Femur (tissue), 1 donor: ENCODE results near the gene ARHGDIA.
A peak's percentile ranks its signal among the peaks of the same experiment; 100 is the strongest.
"Not testable (repeated sequence)": the region's sequence is repeated elsewhere in the genome, so short reads cannot be mapped to it uniquely, and the experiment has no call there.

Source experiments
- DNase-seq: peaks from one replicate; pipeline ENCODE4 v3.0.0-alpha.2; 2017

ARHGDIA gene

DNA sequence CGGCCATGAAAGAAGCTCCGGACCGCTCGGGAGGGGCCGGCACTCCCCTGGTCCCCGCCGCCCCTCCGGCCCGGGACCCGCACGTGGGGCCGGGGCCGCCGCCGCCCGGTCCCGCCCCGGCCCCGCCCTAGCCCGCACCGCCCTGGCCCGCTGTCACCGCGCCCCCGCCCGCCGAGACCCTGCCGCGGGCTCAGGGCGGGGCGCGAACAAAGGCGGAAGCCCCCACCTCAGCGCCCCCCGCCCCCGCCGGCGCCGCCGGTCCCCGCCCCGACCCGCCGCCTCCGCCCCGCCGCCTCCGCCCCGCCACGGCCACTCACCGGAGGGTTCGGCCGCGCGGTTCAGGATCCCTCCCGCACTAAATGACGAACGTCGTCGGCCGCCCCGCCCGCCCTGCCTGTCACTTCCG, at the start of gene ARHGDIA:
ARHGDIA (minus strand) TSS at position 357 of the 406 bp plus-strand sequence. CDS start 1,407 bp downstream, outside the sequence.
- no peak for DNase-seq

- no peak for DNase-seq
Observed at GRCh38 chr17:81918832-81919545, 47.9 kb upstream of the ARHGDIA start.

DNA sequence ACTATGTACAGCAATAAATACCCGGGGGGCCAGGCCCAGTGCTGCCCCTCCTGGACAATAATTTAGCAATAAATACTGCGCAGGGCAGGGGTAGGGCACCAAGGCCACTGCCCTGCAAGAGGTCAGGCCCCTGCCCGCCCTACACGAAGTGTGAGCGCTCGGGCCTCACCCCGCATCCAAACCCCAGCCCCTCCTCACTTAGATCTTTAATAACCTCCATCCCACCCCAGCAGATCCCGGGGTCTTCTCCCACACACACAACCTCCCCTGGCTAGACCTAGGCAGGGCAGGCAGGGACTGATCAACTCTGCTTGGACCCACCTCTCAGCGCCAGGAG, 47.2 kb upstream of the ARHGDIA start:
- not testable (repeated sequence) for DNase-seq

DNA sequence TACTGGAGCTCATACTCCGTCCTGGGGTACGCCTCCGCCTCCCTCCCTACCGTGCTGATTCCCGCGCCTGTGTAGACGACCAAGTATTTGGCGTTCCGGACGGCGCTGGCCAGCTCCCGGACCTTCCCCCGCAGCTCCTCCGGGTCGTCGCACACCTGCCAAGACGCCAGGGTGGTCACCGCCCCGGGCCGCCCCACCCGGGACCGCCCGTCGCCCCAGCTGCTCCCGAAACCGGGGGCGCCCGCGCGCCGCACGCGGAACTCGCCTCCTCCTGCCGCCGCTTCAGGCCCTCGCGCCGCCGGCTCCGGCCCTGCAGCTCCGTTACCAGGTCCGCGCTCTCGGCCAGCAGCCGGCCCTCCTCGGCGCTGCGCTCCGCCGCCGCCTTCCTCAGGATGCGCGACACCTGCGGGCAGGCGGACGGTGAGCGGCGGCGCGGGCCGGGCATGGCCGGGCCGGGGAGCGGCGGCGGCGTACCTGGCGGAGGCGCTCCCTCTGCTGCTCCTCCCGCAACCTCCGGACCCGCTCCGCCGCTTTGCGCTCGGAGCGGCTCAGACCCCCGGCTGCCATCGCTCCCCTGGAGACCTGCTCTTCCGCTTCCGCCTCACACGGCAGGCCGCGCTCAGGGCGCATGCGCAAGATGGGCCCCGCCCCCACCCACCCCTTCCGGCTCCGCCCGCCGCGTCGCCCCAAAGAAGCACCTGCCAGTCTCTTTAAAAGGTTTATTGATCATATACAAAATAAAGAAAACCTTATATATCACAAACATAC, 46.6 kb upstream of the ARHGDIA start, which contains the start of gene SIRT7:
SIRT7 (minus strand) TSS at position 612 of the 768 bp plus-strand sequence; CDS start at position 567, 45 bp downstream.
- peak; percentile 92 for DNase-seq

DNA sequence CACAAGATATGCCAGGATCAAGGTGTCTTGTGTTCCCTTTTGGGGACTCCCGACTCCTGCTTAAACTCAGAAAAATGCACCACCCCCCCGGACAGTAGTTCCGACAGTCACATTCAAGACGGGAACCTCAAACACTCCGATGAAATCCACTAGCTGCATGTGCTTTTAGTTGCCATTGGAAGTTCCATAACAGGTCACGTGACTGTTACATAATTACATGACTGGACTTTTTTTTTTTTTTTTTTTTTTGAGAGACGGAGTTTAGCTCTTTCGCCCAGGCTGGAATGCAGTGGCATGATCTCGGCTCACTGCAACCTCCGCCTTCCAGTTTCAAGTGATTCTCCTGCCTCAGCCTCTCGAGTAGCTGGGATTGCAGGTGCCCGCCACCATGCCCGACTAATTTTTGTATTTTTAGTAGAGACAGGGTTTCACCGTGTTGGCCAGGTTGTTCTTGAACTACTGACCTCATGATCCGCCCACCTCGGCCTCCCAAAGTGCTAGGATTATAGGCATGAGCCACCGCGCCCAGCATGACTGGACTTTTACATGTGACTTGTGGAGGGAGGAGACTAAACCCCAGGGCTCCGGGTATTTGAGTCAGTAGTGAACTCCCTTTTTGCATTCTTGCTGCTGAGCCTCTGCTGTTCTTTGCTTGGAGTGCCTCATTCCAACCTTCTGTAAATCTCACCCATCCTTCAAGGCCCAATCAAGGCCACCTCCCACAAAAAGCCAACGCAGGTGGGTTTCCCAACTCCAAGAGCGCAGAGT, 45.3 kb upstream of the ARHGDIA start:
- no peak for DNase-seq

- DNase-seq = no peak
Observed at GRCh38 chr17:81915331-81915730, 44.2 kb upstream of the ARHGDIA start.

DNA sequence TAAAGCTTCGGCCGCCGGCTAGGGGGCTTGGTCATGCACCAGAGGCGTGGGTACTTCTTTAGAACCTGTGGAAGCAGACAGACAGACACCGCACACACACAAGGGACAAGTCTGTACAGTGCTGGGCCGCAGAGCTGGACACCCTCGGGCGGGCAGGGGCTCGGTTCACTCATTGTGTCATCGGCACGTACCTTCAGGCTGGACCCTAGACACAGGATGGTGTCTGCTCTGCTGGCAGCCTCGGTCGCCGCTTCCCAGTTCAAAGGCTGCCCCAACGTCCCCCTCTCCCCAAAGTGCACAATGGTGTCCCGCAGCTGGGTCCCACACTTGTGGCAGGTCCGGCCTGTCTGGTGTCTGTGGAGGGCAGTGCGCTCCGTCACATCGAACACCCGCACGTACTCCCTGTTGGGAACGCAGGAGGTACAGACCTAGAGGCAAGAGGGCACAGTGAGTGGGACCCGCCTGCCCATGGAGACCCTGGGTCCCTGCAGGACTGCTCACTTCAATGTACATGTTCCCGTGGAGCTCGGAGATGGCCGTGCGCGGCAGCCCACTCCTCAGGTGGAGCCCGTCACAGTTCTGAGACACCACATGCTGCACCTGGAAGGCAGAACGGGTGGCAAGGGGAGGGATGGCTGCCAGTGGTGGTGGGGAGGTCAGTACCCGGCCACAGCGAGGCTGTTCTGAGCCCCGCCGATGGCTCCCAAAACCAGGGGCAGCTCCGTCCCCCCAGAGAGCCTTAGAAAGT, 43.1 kb upstream of the ARHGDIA start:
- no peak for DNase-seq

DNA sequence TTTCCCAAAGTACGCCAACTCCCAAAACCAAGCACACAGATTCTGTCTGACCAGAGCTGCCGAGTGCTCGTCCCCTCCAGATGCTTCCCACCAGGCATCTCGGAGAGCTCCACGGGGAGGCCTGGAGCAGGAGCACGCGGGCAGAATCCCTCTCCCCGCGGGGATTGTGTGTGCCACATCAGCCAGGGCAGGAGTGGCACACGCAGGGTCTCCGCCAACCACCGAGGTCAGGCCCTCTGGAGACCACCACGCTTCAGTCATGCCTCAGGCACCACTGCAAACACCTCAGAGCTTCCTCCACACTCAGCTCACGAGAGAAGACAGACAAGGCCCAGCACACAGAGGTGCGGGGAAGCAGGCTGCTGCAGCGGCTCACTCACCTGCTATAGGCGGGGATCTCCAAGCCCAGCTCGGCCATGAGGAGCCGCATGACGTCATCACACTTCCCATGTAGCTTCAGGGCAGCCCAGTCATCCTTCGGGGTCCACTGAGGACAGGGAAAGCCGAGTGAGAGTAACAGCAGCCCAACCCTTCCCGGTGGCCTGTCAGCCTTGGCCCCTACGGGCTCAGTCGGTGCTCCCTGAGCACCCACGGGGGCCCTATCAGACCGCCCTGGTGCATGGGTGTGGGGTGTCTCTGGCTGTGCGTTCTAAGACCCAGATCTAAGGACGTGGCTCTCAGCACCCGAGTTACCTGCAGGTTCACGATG, 42.4 kb upstream of the ARHGDIA start:
- no peak for DNase-seq

DNA sequence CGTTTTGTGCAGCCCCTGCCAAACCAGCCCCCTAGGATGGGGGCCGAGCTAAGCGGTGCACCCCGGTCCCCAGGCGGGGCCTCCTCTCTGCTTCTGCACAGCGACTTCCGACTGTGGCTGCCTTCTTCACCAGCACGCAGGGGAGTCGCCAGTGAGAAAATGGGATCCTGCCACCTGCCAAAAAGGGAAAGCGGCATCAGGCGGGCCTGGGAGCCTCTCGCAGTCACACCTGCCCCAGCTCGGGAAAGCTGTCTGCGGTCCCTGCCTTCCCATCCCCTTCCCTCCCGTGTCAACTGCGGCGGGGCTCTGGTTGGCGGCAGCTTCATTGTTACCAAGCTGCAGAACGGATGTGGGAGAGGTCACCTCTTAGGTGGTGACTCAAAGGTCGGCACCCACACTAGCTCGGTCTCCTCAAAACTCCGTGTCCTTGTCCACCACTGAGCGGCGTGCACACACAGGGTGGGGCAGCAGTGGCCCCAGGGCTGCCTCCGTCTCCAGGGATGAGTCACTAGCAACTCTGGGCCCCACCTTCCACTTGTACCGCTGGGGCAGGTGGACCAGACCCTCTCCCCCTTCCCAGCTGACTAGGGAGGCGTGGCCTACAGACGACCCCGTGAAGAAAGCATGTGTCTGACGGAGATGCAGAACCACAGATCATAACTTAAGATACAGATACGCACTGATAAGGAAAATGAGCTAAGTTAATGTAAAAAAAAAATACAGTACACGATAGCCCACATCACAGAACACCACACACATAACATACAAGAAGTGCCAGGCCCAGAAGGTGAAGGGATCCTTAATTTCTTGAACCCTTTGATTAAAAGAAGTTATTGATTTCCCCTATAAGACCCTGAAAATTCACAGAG, 41.5 kb upstream of the ARHGDIA start:
- DNase-seq = no peak

- DNase-seq = no peak
Observed at GRCh38 chr17:81911969-81912368, 40.8 kb upstream of the ARHGDIA start.

GRCh38 chr17:81911277-81911961, 40.3 kb upstream of the ARHGDIA start, which contains the start of gene PCYT2:
Gene PCYT2, minus strand, starts transcription at chr17:81911399. Its CDS starts 44 bp downstream, at chr17:81911355.
- peak; percentile 94 for DNase-seq

DNA sequence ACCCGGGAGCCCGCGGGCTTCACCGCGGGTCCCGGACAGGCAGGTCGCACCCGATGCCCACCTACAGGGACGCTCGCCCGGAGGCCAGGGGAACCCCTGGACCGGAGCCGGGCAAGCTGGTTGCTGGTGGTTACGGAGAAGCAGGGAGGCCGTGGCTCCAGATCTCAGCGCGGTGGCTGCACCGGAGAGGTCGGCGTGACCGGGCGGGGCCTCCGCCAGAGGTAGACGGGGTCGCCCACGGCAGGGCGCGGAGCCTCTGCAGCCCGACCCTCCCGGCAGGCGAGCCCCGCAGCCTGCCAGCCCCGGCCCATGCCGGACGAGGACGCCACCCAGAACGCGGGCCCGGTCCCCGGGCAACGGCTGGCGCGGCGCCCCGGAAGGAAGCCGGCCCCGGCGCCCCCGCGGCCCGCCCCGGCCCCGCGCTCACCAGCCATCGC, 39.7 kb upstream of the ARHGDIA start:
- DNase-seq = no peak

GRCh38 chr17:81909966-81910839, 39.1 kb upstream of the ARHGDIA start:
- DNase-seq = no peak

DNA sequence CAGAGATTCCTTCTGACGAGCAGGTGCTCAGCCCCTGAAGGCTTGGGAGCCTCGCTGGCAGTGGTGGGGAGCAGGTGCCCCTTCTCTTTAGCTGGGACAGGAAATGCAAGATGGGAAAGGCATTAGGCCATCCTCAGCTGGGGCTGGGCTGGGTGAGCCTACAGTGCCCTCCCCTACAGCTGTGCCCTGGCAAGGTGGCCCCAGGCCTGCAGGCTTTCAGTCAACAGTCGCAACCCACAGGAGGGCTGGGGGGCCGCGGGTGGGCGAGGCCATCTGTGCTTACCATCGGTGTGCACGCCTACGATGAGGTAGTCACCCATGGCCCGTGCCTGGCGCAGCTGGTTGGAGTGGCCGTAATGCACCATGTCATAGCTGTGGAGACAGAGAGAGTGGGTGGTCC, 38.1 kb upstream of the ARHGDIA start:
- no peak for DNase-seq

DNA sequence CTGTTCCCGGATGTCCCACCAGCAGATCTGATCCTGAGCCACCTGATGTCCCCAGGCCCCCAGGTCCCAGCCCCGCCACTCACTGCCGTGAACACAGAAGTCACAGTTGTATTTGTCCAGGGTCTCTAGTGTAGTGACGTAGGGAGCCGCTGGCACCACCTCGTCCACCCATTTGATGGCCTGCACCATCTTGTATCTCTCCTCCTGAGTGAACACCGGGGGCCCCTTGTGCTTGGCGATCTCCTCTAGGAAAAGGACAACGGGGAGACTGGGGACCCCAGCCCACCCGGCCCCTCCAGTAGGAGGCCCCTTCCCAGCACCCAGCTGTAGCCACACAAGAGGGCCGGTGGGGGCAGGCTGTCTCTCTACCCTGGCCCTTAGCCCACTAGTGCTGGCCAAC, 37.7 kb upstream of the ARHGDIA start:
- DNase-seq = no peak

DNA sequence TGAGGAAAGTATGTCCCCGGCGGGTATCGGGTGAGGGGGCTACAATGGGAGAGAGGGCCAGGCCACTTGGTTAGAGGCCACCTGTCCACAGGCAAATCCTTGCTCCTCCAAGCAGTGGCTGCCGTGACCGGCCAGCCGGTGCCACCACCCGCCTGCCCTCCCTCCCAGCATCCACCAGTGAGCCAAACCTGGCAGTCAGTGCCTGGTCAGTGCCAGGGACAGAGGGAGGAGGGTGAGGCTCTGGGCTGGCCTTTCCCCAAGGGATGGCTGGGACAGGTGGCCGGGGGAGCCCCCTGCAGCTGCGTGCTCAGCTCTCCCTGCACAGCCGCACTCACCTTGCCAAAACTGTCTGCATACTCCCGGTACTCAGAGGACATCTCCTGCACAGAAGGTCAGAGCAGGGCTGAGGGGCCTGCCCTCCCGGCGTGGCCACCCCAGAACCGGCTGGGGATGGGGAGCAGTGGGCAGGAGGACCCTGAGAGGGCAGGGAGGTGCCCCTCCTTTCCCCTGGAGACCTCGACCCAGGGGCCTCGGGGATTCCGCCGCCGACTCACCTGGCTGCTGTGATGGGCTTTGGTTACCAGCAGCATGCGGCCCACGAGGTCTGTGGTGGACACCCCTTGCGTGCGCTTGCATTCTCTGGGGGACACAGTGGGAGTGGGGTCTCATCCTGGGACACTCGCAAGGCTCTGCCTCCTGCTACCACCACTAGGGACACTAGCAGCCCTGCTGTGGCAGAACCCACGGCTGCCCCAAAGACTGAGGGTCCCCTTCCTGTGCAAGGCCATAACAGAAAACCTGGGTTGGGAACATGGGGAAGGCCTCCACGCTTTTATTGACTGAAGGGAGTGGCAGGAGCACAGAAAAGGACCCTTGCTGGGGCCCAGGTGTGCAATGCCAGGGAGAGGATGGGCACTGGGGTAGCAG, 36.3 kb upstream of the ARHGDIA start:
- DNase-seq = no peak

DNA sequence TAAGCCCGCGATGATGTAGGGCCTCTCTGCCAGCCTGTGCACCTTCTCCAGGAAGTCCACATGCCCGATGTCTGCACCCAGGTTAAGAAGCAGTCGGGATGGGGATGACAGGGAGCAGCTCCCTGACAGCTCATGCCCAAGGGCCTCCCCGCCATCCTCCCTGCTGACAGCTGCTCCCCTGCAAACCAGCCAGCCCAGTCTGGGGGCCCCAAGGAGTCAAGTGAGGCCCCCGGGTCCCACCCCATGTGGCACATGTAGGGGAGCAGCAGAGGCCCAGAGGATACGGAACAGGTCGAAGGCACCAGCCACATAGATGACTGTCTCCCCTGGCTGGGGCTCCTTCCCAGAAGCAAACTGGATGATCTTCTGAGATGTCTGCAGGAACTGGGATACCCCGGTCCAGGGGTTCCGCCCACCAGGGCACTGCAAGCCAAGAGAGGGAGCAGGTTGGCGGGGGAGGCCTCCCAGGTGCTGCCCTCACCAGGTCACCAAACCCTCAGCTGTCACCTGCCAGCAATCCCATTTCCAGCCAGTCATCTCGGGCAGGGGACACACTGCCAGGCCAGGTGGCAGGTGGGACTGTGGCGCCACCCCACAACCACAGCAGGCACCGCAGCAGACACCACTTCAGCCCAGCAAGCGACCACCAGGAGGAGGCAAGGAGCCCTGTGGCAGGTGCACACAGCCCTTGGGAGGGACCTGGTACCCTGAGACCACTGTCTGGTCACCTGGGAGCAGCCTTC, 35.5 kb upstream of the ARHGDIA start:
- DNase-seq = no peak
